Right lobe of liver (tissue), 4 donors: ENCODE data around the gene CORO2A.
"Not testable (repeated sequence)": the region's sequence is repeated elsewhere in the genome, so short reads cannot be mapped to it uniquely, and the experiment has no call there.

Experiments used
- POLR2A ChIP-seq: fragments of 450-650 bp; IDR thresholded peaks from one replicate; pipeline ENCODE4 v1.6.1; 2017; ENCODE audit warnings: antibody characterized with exemption, mild to moderate bottlenecking
- TF ChIP-seq, protein P1 (sequence below), 4 donors: fragments of 200-600 bp in 3 of 4; fragments of 450-650 bp in 1 of 4; IDR thresholded peaks; one replicate each; pipeline versions ENCODE4 v1.5.1 to v1.8.0; 2016 to 2022; ENCODE audit warnings: antibody characterized with exemption in 4 of 4, mild to moderate bottlenecking in 2 of 4
- donor health status: DM: no; HTN: no; CAD: no.
- donor health status: DM: no; HTN: no; CAD: no.
- donor health status: DM: no; HTN: yes; CAD: no.

DNA sequence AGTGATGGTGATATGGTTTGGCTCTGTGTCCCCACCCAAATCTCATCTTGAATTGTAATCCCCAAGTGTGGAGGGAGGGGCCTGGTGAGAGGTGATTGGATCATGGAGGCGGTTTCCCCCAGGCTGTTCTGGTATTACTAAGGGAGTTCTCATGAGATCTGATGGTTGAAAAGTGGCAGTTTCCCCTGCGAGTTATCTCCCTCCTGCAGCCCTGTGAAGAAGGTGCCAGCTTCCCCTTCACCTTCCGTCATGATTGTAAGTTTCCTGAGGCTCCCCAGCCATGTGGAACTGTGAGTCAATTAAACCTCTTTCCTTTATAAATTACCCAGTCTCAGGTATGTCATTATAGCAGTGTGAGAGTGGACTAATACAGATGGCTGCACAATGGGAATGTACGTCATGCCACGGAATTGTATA lies 17.9 kb downstream of the CORO2A start:
- TF ChIP-seq, protein P1, sequence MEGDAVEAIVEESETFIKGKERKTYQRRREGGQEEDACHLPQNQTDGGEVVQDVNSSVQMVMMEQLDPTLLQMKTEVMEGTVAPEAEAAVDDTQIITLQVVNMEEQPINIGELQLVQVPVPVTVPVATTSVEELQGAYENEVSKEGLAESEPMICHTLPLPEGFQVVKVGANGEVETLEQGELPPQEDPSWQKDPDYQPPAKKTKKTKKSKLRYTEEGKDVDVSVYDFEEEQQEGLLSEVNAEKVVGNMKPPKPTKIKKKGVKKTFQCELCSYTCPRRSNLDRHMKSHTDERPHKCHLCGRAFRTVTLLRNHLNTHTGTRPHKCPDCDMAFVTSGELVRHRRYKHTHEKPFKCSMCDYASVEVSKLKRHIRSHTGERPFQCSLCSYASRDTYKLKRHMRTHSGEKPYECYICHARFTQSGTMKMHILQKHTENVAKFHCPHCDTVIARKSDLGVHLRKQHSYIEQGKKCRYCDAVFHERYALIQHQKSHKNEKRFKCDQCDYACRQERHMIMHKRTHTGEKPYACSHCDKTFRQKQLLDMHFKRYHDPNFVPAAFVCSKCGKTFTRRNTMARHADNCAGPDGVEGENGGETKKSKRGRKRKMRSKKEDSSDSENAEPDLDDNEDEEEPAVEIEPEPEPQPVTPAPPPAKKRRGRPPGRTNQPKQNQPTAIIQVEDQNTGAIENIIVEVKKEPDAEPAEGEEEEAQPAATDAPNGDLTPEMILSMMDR (IDR thresholded peaks at IDR 0.05) = not testable (repeated sequence)
- TF ChIP-seq POLR2A = not testable (repeated sequence)
